CD4-positive, alpha-beta T cell treated with Interleukin-21 for 1 hour (primary cell): ENCODE results near the gene CLIC3.

ENCODE experiments used
- DNase-seq: peaks from one replicate; pipeline ENCODE4 v3.0.0-alpha.2; 2020

Gene CLIC3

GRCh38 chr9:136949239-136949816 is 47.0 kb downstream of the CLIC3 start:
- DNase-seq: no peak

DNA sequence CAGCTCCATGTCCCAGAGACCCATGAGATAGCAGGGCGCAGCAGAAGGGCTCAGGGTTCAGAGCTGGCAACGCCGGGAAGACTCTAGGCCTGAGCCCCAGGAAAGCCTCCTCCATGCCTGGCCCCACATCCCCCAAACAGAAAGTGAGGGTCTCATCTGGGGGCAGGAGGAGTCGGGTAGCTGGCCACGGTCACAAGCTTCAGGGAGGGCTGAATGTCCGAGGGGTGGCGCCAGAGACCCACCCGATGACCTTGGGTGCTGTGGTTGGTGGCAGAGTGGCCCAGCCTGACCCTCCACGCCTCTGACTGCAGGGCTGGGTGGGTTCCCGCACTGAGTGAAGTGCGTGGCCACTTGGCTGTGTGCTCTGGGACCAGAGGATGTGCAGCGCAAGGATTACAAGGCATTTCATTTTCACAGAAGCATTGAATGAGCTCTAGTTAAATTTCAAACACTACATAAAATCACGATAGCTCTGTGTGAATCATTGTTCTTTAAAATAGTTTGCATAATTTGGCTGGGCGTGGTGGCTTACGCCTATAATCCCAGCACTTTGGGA is 48.3 kb downstream of the CLIC3 start:
- DNase-seq: peak; percentile 17

DNA sequence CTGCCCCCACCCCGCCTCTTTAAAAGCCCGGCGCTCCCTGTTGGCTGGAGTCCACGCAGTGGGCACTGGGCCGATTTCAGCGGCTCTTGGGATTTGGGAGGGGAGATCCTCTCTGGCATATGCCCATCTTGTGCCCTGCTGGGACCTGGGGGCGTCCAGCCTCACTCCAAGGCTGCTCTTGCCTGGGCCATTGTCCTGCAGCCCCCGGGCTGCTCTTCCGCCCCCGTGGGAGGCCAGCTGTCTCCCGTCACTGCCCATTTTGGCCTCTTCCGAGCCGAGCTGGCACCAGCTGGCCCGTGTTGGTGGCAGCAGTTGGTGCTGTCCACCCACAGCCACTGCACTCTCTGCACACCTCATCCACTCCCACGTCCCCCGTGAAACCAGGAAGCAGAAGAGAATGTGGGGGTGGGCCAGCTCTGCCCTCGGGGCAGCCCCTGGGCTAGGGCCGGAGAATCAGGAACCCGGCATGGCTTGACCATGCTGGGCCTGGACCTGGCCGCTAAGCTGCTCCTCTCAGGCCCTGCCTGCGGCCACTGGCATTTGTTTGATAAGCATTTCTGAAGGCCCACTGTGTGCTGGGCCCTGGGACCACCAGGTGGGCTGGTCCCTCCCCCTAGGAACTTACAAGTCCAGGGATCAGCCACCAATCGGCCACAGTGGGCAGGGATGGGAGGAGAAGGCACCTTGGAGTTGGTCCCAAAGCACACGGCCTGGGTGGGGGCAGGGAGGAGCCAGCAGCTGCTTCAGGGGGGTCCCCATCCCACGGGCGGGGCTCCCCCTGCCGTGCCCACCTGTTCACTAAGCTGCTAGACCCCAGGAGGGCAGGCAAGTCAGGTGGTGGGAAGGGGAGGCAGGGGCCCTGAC is 49.1 kb downstream of the CLIC3 start:
- DNase-seq: no peak

GRCh38 chr9:136946228-136947027 is 49.9 kb downstream of the CLIC3 start:
- no peak for DNase-seq

GRCh38 chr9:136945333-136946227 is 50.8 kb downstream of the CLIC3 start:
- DNase-seq: no peak
